Stimulated activated CD8-positive, alpha-beta memory T cell treated with anti-CD3 and anti-CD28 coated beads, Interleukin-4, amount 100 ng/mL, for 4 hours (primary cell): ENCODE measurements around the gene TOP1.

Source experiments
- DNase-seq, 2 donors: peaks; one replicate each; pipeline ENCODE4 v3.0.0-alpha.2; 2020; ENCODE audit warnings: low read depth in 2 of 2, low spot score in 1 of 2

The TOP1 gene

DNA sequence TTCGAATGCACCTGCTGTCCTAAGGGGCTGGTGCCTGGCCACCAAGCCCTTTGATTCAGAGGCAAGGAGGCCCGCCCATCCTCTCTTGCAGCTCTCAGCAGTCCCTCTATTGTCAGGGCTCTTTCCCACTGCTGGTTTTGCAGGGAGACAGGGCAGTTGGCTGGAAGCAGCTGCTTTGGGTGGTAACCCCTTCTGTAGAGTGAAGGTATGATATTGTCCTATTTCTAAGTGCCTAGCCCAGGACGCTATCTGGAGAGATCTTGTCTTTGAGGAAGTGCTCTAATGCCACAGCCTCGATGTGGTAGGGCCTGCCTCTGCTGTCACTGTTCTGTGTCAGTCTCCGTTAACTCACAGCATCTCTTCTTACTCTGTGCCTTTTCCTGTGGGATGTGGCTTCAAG, 114.3 kb downstream of the TOP1 start:
- DNase-seq, result no peak

DNA sequence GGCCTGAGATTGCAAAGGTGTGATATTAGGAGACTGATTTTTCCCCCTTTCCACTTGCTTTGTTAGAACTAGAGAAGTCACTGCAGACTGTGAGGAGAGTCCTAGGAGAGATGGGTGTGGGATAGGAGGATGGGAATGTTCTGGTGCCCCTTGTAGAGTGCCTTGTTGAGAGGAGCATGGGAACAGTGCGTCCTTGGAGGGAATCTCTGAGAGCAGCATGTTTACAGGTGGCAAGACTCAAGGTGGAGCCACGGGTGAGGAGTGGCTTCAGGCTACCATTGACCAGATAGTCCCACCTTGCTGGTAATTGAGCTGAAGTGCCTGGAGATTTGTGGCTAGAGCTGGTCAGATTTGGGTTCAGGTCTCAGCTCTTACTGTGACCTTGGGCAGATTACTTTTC, 114.7 kb downstream of the TOP1 start:
- DNase-seq, result no peak

- DNase-seq, result no peak
These were observed 116.7 kb downstream of the TOP1 start for GRCh38 chr20:41145317-41145716.

GRCh38 chr20:41145821-41146620, 117.4 kb downstream of the TOP1 start:
- no peak for DNase-seq

DNA sequence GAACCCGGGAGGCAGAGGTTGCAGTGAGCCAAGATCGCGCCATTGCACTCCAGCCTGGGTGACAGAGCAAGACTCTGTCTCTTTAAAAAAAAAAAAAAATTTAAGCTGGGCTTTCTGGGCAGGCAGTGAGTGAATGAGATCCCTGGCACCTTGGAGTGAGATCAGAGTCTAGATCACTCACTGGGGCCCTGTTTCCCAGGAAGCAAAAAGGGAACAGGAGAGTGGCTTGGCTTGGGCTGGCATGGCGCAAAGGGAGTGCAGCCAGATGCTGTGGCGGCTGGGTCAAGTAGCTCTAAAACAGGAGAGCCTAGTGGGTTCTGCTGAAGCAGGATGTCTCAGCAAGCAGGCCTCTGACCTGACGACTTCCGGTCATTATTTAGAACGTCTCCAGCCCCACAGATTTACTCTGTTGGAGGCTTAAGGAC, 119.2 kb downstream of the TOP1 start:
- DNase-seq, result no peak

DNA sequence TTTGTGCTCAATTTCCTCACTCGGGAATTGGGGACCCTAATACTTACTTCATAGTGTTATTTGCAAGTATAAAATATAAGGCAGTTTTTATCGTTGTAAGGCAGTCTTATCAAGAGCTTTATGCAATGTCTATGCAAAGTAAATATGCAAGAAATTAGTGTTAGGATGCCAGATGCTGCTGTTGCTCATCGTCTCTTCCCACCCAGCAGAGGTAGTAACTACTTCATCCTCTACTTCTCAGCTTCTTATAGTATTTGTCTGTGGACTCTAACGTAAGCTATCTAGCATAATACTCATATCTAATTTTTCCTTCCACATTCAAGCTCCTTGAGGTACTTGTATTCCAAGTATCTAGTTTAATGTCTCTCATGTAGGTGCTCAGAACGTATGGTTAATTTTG, 120.3 kb downstream of the TOP1 start:
- DNase-seq, result no peak

GRCh38 chr20:41150664-41151063, 122.0 kb downstream of the TOP1 start:
- DNase-seq, result no peak

- DNase-seq, result no peak
These were observed 122.7 kb downstream of the TOP1 start for GRCh38 chr20:41151134-41151869.

DNA sequence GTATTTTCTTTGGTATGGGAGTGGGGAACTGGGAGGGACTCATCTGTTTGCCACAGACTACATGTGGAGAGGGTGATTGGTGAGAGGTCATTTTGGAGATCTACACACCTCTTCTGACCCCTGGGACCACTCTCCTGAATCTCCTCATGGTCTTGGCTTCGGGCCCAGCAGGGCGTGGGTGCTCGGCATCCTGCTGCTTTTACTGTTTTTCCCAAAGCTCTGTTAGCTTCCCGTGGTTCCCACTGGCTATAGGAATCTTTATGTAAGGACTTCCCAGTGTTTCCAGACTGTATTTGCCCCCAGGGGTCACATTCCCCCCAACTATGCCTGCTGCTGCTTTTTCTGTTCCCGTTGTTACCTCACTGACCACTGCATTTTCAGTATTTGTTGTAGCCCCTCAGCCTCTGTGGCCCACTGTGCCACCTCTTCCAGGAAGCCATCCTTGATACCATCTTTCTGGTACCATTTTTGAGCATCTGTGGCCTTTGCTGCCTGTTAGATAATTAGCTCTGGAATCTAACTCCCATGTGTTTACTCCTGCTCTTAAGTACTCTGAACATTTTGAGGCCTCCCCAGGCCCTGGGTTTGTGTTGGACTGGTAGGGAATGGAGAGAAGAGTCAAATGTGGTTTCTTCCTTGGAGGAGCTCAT, 123.6 kb downstream of the TOP1 start:
- DNase-seq, result no peak

DNA sequence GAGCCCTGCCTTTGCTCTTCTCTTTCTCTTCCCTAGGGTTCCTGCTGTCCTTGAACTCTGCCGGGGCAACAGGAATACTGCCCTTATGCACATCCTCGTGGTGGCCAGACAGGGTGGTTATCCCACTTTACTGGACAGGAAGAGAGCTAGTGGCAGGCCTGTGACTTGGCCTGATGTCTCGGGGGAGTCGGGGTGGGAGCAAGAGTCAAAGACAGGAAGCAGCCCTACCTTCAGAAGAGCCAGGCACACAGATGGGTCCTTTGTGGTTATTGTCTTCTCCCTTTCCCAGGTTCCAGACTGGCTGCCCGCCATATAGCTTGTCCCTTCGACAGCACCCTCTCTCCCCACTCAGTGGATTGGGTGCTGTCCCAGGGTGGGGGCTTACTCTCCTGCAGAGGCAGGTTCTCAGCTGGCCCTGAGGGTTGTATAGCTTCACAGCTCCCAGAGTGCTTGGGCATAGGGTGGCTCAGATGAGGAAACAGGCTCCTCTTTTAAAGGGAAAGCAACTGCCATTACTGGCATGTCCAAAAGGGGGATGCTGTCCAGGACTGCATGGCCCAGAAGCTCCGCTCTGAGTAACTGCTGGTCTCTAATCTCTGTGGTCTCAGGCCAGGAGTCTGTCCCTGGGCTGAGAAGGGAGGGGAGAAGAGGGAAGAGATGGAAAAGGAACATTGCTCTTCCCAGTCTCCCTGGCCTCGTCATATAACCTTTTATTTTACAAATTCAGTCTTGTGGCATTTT, 126.0 kb downstream of the TOP1 start:
- no peak for DNase-seq

DNA sequence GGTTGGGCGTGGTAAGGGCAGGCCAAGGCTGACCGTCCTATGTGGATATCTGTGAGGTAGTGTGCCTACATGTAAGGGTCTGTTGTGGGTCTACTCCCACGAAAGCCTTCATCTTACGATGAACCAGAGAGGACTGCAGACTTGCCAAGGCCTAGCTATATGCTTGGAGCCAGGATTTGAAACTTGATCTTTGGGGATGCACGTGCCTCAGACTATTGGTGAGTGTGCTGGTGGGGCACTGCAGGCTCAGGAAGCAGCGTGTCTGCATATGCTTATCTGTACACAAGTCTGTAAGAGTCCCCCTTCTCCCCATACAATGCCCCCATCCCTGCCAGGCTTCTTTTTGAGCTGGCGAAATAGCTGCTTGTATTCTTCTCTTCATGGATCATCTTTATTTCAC, 126.6 kb downstream of the TOP1 start:
- DNase-seq, result no peak

DNA sequence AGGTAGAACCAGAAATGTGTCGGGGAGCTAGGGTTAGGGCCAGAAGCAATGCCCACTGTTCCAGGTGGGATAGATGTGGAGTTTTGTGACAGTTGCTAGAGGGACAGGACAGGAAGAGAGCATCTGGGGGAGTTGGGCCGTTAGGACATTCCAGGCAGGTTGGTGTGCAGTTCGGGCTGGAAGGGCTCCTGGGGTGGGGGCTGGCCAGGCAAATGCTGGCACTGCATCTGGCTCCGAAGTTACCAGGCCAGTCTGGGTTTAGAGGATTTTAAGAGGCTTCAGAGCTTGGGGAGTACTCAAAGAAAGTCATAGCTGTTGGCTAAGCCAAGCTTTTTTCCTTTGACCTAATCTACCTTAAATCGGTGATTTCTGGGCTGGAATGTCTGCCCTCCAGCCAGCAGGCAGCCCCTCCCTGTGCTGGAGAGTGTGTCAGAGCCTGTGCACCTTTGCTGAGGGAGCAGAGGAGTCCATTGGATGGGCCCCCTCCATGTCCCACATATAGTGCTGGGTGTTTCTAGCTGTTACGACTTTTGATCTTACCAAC, 129.5 kb downstream of the TOP1 start:
- no peak for DNase-seq

- DNase-seq, result no peak
These were observed 130.9 kb downstream of the TOP1 start for GRCh38 chr20:41159547-41159946.

DNA sequence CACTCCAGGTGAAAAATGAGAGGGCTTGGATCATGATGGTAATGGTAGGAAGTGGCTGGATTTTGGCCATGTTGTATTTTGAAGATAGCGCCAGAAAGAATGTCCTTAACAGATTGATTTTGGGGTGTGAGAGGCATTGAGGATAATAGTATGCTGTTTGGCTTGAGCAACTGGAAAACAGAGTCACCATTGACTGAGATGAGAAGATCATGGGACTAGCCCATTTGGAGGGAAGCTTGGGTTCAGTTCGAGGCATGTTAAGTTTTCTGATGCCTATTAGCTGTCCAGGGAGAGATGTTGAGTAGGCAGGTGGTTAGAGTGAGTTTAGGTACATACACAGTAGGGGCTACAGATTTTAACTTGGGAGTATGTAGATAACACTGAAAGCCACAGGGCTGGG, 132.1 kb downstream of the TOP1 start:
- DNase-seq, result no peak

- no peak for DNase-seq
These were observed 133.3 kb downstream of the TOP1 start for GRCh38 chr20:41161886-41162285.

DNA sequence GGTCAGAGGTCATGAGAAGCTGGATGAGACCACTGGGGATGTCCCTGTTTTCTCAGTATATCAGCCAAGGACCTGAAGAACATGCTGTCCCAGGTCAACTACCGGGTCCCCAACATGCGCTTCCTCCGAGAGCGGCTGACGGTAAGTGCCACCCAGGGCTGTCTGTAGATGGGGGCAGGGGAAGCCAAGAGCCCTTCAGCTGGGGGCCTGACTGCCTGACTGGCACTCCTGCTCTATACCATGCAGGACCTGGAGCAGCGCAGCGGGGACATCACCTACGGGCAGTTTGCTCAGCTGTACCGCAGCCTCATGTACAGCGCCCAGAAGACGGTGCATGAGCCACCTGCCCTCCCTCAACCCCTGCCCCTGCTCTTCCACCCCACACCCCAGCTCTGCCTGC, 133.8 kb downstream of the TOP1 start:
- DNase-seq, result no peak

GRCh38 chr20:41163821-41164220, 135.2 kb downstream of the TOP1 start:
- no peak for DNase-seq

GRCh38 chr20:41165001-41165882, 136.6 kb downstream of the TOP1 start:
- no peak for DNase-seq

DNA sequence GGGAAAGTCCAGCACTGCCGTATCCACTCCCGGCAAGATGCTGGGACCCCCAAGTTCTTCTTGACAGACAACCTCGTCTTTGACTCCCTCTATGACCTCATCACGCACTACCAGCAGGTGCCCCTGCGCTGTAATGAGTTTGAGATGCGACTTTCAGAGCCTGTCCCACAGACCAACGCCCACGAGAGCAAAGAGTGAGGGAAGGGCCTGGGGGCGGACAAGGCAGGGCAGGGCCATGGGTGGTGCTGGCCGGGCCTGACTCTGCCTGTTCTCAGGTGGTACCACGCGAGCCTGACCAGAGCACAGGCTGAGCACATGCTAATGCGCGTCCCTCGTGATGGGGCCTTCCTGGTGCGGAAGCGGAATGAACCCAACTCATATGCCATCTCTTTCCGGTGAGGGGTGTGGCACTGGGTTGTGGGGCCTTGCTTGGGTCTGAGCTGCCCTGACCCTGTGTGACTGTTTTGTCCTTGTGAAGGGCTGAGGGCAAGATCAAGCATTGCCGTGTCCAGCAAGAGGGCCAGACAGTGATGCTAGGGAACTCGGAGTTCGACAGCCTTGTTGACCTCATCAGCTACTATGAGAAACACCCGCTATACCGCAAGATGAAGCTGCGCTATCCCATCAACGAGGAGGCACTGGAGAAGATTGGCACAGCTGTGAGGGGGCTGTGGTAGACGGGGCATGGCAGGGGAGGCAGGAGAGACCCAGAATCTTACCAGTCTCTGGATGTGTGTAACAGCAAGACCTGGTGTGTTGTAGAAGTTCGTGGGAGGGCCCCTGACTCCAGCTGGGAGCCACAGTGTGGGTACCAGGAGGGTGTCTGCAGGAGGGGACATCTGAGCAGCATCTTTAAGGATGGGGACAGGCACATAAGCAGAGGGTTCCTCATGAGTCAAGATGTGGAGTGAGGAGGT, 137.8 kb downstream of the TOP1 start:
- DNase-seq, result no peak
